SK-N-MC (cell line): ENCODE results near the gene MTMR10.

Experiments
- EZH2 ChIP-seq: fragments of 200-600 bp; sonication (generic); IDR thresholded peaks from one replicate; pipeline ENCODE4 v1.6.1; 2017; ENCODE audit warnings: antibody characterized with exemption
- FOXP2 ChIP-seq: optimal IDR thresholded peaks from 2 replicates; pipeline ENCODE3; 2011; ENCODE audit warnings: mild to moderate bottlenecking, moderate library complexity; ENCODE audit not compliant: insufficient read depth; ENCODE audit errors: extremely low read length, control extremely low read depth
- POLR2AphosphoS5 ChIP-seq: IDR thresholded peaks from 2 replicates; pipeline ENCODE4 v1.6.1; 2012; ENCODE audit warnings: mild to moderate bottlenecking, low read depth, low read length, borderline replicate concordance

GRCh38 chr15:30929982-30930381, 61.4 kb downstream of the MTMR10 start:
- TF ChIP-seq EZH2 (no peak), POLR2AphosphoS5 (no peak), FOXP2 (no peak)
